CD4-positive, alpha-beta memory T cell (primary cell): ENCODE measurements around the gene CCSER1. TPM values are rescaled to one million over a fixed set of nuclear protein-coding genes. Genes with fewer than 3 reads are reported as not detected.

Experiments used
- CTCF ChIA-PET: fragments of 350-600 bp; sonication (Branson Sonifier 250); formaldehyde crosslinking; loops from one replicate; lab custom pipeline; 2021; ENCODE audit warnings: inconsistent platforms; ENCODE audit not compliant: partially characterized antibody; lab: Charles Lee
- POLR2A ChIA-PET: fragments of 350-600 bp; sonication (Branson Sonifier 250); formaldehyde crosslinking; loops from one replicate; lab custom pipeline; 2021; ENCODE audit not compliant: partially characterized antibody; lab: Charles Lee
- DNase-seq, 5 donors: peaks; one replicate each; pipeline versions ENCODE4 v3.0.0 to v3.0.0-alpha.2; 2020 to 2022; ENCODE audit warnings: mixed read lengths in 1 of 5
- H3K27ac ChIP-seq: one replicate; pipeline ENCODE4 v1.7.0; 2013; ENCODE audit warnings: low read depth, low read length
- H3K27me3 ChIP-seq: 2 replicates; pipeline ENCODE4 v1.7.0; 2013; ENCODE audit warnings: mild to moderate bottlenecking, low read length, moderate library complexity; ENCODE audit not compliant: insufficient read depth
- H3K36me3 ChIP-seq: 2 replicates; pipeline ENCODE4 v1.7.0; 2013; ENCODE audit warnings: mild to moderate bottlenecking, low read length, moderate library complexity; ENCODE audit not compliant: insufficient read depth
- H3K4me1 ChIP-seq: 2 replicates; pipeline ENCODE4 v1.7.0; 2013; ENCODE audit warnings: mild to moderate bottlenecking, low read length, moderate library complexity; ENCODE audit not compliant: insufficient read depth
- H3K4me3 ChIP-seq, 2 donors: one replicate each; pipeline ENCODE4 v1.7.0; 2013; ENCODE audit warnings: low read length in 2 of 2, mild to moderate bottlenecking in 1 of 2
- H3K9me3 ChIP-seq, 2 donors: one replicate each; pipeline ENCODE4 v1.7.0; 2013; ENCODE audit warnings: low read length in 2 of 2, control low read depth in 1 of 2; ENCODE audit not compliant: control insufficient read depth in 1 of 2
- H3K27ac Mint-ChIP-seq, 7 donors: one replicate each; pipeline ENCODE4 v1.8.0; 2020 to 2021; ENCODE audit warnings: mixed read lengths in 7 of 7, mild to moderate bottlenecking in 6 of 7, inconsistent platforms in 3 of 7, moderate library complexity in 3 of 7
- H3K27me3 Mint-ChIP-seq, 2 donors: one replicate each; pipeline ENCODE4 v1.8.0; 2020 to 2021; ENCODE audit warnings: mixed read lengths in 2 of 2
- H3K36me3 Mint-ChIP-seq, 2 donors: one replicate each; pipeline ENCODE4 v1.8.0; 2020 to 2021; ENCODE audit warnings: mixed read lengths in 2 of 2, inconsistent platforms in 1 of 2, mild to moderate bottlenecking in 1 of 2
- H3K4me1 Mint-ChIP-seq, 4 donors: one replicate each; pipeline ENCODE4 v1.8.0; 2020 to 2021; ENCODE audit warnings: mixed read lengths in 4 of 4, mild to moderate bottlenecking in 1 of 4
- H3K4me3 Mint-ChIP-seq, 8 donors: one replicate each; pipeline ENCODE4 v1.8.0; 2020 to 2021; ENCODE audit warnings: mixed read lengths in 8 of 8, mild to moderate bottlenecking in 7 of 8, moderate library complexity in 6 of 8, inconsistent platforms in 3 of 8
- H3K9me3 Mint-ChIP-seq, 8 donors: one replicate each; pipeline ENCODE4 v1.8.0; 2020 to 2021; ENCODE audit warnings: mixed read lengths in 8 of 8, mild to moderate bottlenecking in 5 of 8, inconsistent platforms in 3 of 8, moderate library complexity in 1 of 8
- intact Hi-C: fragments of 100-400 bp; cut with micrococcal nuclease; formaldehyde crosslinking; loops from one replicate; pipeline ENCODE4 v1.15.1; 2023
- polyA plus RNA-seq, 2 donors: library from polyadenylated mRNA; unstranded; fragments of 300-500 nt; fragmentation: Illumina TruSeq; gene quantifications; one replicate each; pipeline ENCODE4 v1.2.3, GENCODE V29; 2021
- total RNA-seq, 2 experiments: library from RNA; stranded (reverse); gene quantifications; one replicate each; pipeline ENCODE4 v1.2.3, GENCODE V29; 2021

CCSER1 gene
- total and polyA plus RNA-seq, 4 experiments from 2014 or later: 0.47 to 2.0 (median 1.7) TPM; not detected in 1

- Histone ChIP-seq H3K27me3 (no peaks in the 10 kb centered on the region), H3K9me3 (no peaks in the 10 kb centered on the region), H3K27ac (no peak overlapping the region), H3K4me1 (no peaks in the 10 kb centered on the region), H3K4me3 (no peak overlapping the region), H3K36me3 (no peaks in the 10 kb centered on the region)
- intact Hi-C loops: no loop called here
- CTCF ChIA-PET: no interaction called here
- no peaks in the 10 kb centered on the region for H3K27me3 Mint-ChIP-seq
- DNase-seq: no peak
- no peak overlapping the region for H3K4me3 Mint-ChIP-seq
- H3K27ac Mint-ChIP-seq: no peak overlapping the region
- POLR2A ChIA-PET: no interaction called here
- peaks cover 0 to 4% (median 0%) of the 10 kb centered on the region in 8 donors for H3K9me3 Mint-ChIP-seq
- H3K36me3 Mint-ChIP-seq: no peaks in the 10 kb centered on the region
- no peaks in the 10 kb centered on the region for H3K4me1 Mint-ChIP-seq
Measured at GRCh38 chr4:91031761-91032160, 904.6 kb downstream of the CCSER1 start.

DNA sequence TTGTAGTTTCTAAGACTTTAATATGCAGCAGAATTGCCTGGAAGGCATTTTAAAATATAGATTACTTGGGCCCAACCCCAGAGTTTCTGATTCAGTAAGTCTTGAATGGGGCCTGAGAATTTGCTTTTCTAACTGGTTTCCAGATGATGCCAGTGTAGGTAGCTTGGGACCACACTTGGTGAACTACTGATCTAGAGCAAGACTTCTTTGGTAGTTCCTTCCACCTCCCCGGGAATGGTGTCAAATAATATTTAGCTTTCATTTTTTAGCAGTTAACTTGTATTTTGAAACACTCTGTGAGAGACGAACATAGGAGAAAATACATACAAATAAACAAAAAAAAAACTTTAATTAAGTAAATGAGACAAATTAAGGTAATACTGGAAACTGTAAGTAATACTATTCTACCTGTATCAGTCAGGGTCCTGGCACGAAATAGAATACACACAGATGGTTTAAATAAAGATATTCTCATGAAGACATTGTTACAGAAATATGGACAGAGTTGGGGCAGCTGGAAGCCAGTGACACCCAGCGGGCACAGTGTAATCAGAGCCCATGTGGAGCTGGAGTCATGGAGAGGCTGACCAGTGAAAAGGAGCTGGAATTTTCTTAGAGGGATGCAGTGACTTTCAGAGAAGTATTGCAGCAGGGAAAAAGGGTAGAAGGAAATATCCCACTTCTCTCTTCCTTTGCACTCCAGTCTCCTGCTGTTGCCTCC lies 905.7 kb downstream of the CCSER1 start:
- no peaks in the 10 kb centered on the region for H3K27me3 ChIP-seq
- Mint-ChIP-seq H3K9me3 (peaks cover 0 to 6% (median under 1%) of the 10 kb centered on the region in 8 donors), H3K36me3 (no peaks in the 10 kb centered on the region), H3K27me3 (no peaks in the 10 kb centered on the region), H3K4me1 (no peaks in the 10 kb centered on the region), H3K27ac (no peak overlapping the region), H3K4me3 (no peak overlapping the region)
- no peak overlapping the region for H3K4me3 ChIP-seq
- DNase-seq: no peak
- intact Hi-C loops: no loop called here
- H3K4me1 ChIP-seq: no peaks in the 10 kb centered on the region
- CTCF ChIA-PET: no interaction called here
- POLR2A ChIA-PET: no interaction called here
- H3K27ac ChIP-seq: no peak overlapping the region
- no peaks in the 10 kb centered on the region for H3K36me3 ChIP-seq
- H3K9me3 ChIP-seq: no peaks in the 10 kb centered on the region

DNA sequence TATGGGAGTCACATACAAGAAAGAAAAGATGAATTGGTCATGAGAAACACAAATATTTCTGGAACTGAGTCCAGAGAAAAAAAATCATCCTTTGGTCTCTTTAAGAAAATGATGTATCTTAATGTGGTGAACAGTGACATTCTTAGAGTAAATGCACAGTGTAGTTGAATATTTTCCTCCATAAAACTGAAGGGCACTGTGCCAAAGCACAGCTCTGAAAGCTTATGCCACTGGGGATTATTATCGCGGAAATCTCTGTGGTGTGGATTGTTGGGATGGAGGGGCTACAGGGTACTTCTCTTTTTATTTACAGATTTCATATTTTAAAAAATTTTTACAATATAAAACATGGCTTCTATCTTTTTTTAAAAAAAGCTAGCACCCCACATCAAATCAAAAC lies 908.1 kb downstream of the CCSER1 start:
- CTCF ChIA-PET: no interaction called here
- Mint-ChIP-seq H3K4me1 (no peaks in the 10 kb centered on the region), H3K4me3 (no peak overlapping the region), H3K36me3 (no peaks in the 10 kb centered on the region), H3K9me3 (peaks cover 0 to 6% (median under 1%) of the 10 kb centered on the region in 8 donors), H3K27ac (no peak overlapping the region), H3K27me3 (no peaks in the 10 kb centered on the region)
- no peak for DNase-seq
- H3K4me3 ChIP-seq: no peak overlapping the region
- H3K4me1 ChIP-seq: no peaks in the 10 kb centered on the region
- no peak overlapping the region for H3K27ac ChIP-seq
- no peaks in the 10 kb centered on the region for H3K9me3 ChIP-seq
- no peaks in the 10 kb centered on the region for H3K27me3 ChIP-seq
- intact Hi-C loops: no loop called here
- no peaks in the 10 kb centered on the region for H3K36me3 ChIP-seq
- POLR2A ChIA-PET: no interaction called here

- intact Hi-C loops: no loop called here
- CTCF ChIA-PET: no interaction called here
- no peak overlapping the region for H3K27ac ChIP-seq
- no peak overlapping the region for H3K4me3 Mint-ChIP-seq
- no peaks in the 10 kb centered on the region for H3K9me3 ChIP-seq
- H3K9me3 Mint-ChIP-seq: peaks cover 0 to 8% (median 0%) of the 10 kb centered on the region in 8 donors
- H3K4me3 ChIP-seq: no peak overlapping the region
- POLR2A ChIA-PET: no interaction called here
- no peaks in the 10 kb centered on the region for H3K36me3 Mint-ChIP-seq
- H3K27me3 ChIP-seq: no peaks in the 10 kb centered on the region
- no peaks in the 10 kb centered on the region for H3K4me1 Mint-ChIP-seq
- no peaks in the 10 kb centered on the region for H3K4me1 ChIP-seq
- no peak for DNase-seq
- H3K27ac Mint-ChIP-seq: no peak overlapping the region
- H3K27me3 Mint-ChIP-seq: no peaks in the 10 kb centered on the region
- H3K36me3 ChIP-seq: no peaks in the 10 kb centered on the region
Measured at GRCh38 chr4:91037951-91038350, 910.8 kb downstream of the CCSER1 start.

- Mint-ChIP-seq H3K4me1 (no peaks in the 10 kb centered on the region), H3K9me3 (peaks cover 0 to 3% (median 0%) of the 10 kb centered on the region in 8 donors), H3K4me3 (no peak overlapping the region), H3K27me3 (peaks cover 0 to 1% of the 10 kb centered on the region in 2 donors), H3K27ac (no peak overlapping the region), H3K36me3 (no peaks in the 10 kb centered on the region)
- H3K27me3 ChIP-seq: no peaks in the 10 kb centered on the region
- H3K4me3 ChIP-seq: no peak overlapping the region
- POLR2A ChIA-PET: no interaction called here
- intact Hi-C loops: no loop called here
- no peak for DNase-seq
- no peak overlapping the region for H3K27ac ChIP-seq
- H3K36me3 ChIP-seq: no peaks in the 10 kb centered on the region
- H3K4me1 ChIP-seq: no peaks in the 10 kb centered on the region
- H3K9me3 ChIP-seq: no peaks in the 10 kb centered on the region
- CTCF ChIA-PET: no interaction called here
Measured at GRCh38 chr4:91057871-91058270, 930.7 kb downstream of the CCSER1 start.

GRCh38 chr4:91058345-91058744 lies 931.2 kb downstream of the CCSER1 start:
- Histone ChIP-seq H3K4me3 (no peak overlapping the region), H3K4me1 (no peaks in the 10 kb centered on the region), H3K9me3 (no peaks in the 10 kb centered on the region), H3K27ac (no peak overlapping the region), H3K27me3 (no peaks in the 10 kb centered on the region), H3K36me3 (no peaks in the 10 kb centered on the region)
- no peak for DNase-seq
- ChIA-PET CTCF (no interaction called here), POLR2A (no interaction called here)
- no peaks in the 10 kb centered on the region for H3K4me1 Mint-ChIP-seq
- no peak overlapping the region for H3K27ac Mint-ChIP-seq
- peaks cover 0 to 1% of the 10 kb centered on the region in 2 donors for H3K27me3 Mint-ChIP-seq
- peaks cover 0 to 3% (median 0%) of the 10 kb centered on the region in 8 donors for H3K9me3 Mint-ChIP-seq
- no peak overlapping the region for H3K4me3 Mint-ChIP-seq
- no peaks in the 10 kb centered on the region for H3K36me3 Mint-ChIP-seq
- intact Hi-C loops: no loop called here

DNA sequence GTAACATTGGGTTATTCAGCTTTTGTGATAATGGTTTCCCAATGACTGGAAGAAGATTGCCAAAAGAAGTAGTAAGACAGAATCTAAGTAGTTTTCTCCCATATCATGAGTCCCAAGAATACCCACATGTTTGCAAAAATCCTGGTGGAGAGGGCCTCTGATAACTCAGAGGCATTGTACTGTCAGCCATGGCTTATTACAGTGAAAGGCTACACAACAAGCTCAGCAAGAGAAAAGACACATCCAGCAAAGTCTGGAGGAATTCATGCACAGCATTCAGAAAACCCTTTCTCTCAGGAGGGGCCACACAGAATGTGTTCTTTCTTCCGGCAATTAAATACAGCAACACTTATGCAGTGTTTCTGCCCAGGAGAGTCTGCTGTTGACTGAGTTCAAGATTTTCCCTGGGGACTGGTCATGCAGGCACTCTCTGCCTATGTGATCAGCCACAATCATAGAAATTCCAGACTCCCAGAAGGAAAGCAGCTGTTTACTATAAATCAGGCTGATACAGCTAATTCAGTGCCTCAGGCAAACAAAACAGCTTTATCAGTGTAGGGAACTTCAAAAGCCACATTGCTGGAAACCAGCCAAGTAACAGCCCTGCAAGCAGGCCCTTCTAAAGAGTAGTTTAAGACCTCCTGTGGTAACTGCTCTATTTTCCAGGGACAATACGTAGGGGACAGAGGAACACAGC lies 937.1 kb downstream of the CCSER1 start:
- no peaks in the 10 kb centered on the region for H3K9me3 Mint-ChIP-seq
- Histone ChIP-seq H3K27me3 (no peaks in the 10 kb centered on the region), H3K4me3 (no peak overlapping the region), H3K4me1 (no peaks in the 10 kb centered on the region), H3K9me3 (no peaks in the 10 kb centered on the region), H3K27ac (no peak overlapping the region), H3K36me3 (no peaks in the 10 kb centered on the region)
- ChIA-PET CTCF (no interaction called here), POLR2A (no interaction called here)
- intact Hi-C loops: no loop called here
- no peaks in the 10 kb centered on the region for H3K27me3 Mint-ChIP-seq
- no peak overlapping the region for H3K4me3 Mint-ChIP-seq
- H3K27ac Mint-ChIP-seq: no peak overlapping the region
- H3K36me3 Mint-ChIP-seq: no peaks in the 10 kb centered on the region
- no peaks in the 10 kb centered on the region for H3K4me1 Mint-ChIP-seq
- DNase-seq: no peak
